Stimulated activated naive CD8-positive, alpha-beta T cell treated with anti-CD3 and anti-CD28 coated beads, Interleukin-15, amount 100 ng/mL, for 72 hours (primary cell): ENCODE measurements around the gene EXOC6.

Experiments
- ATAC-seq: fragments of 150-1000 bp; cut with Tn5 transposase; 2 replicates; pipeline ENCODE4 v1.10.0; 2021; ENCODE audit warnings: mild to moderate bottlenecking, moderate library complexity
- DNase-seq, 2 donors: peaks; one replicate each; pipeline ENCODE4 v3.0.0; 2021 to 2022
- H3K27ac Mint-ChIP-seq, 2 donors: one replicate each; pipeline ENCODE4 v1.8.0; 2022; ENCODE audit warnings: mild to moderate bottlenecking in 2 of 2, mixed read lengths in 2 of 2, moderate library complexity in 2 of 2
- H3K27me3 Mint-ChIP-seq: one replicate; pipeline ENCODE4 v1.8.0; 2022; ENCODE audit warnings: mixed read lengths
- H3K4me1 Mint-ChIP-seq: one replicate; pipeline ENCODE4 v1.8.0; 2022; ENCODE audit warnings: mild to moderate bottlenecking, mixed read lengths
- H3K4me3 Mint-ChIP-seq, 2 donors: one replicate each; pipeline ENCODE4 v1.8.0; 2022; ENCODE audit warnings: mild to moderate bottlenecking in 2 of 2, mixed read lengths in 2 of 2, moderate library complexity in 1 of 2
- H3K9me3 Mint-ChIP-seq, 2 donors: one replicate each; pipeline ENCODE4 v1.8.0; 2022; ENCODE audit warnings: mixed read lengths in 2 of 2

Gene EXOC6

GRCh38 chr10:92848037-92848440 lies 281 bp upstream of the EXOC6 start:
- H3K9me3 Mint-ChIP-seq, result peaks cover 5 to 7% of the 10 kb centered on the region in 2 donors
- peak overlapping the region; percentile 55 to 88 for H3K27ac Mint-ChIP-seq
- H3K27me3 Mint-ChIP-seq, result no peaks in the 10 kb centered on the region
- H3K4me1 Mint-ChIP-seq, result peaks cover 43% of the 10 kb centered on the region
- ATAC-seq (no peak), DNase-seq (no peak)
- peak overlapping the region; percentile 84 to 91 for H3K4me3 Mint-ChIP-seq

DNA sequence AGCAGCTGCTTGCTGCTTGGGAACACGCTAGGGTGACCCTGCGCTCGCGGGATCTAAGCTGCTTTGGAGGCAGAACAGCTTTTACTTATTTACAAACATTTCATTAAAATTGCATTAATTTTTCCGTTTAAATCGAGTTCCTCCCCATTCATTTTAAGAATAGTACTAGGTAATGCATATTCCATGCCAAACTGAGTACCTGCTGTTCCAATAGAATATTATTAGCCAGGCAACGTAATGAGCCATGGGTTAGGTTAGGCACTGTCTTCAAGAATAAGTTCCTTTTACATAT lies 860 bp downstream of the EXOC6 start:
- peak; percentile 38 for ATAC-seq
- H3K9me3 Mint-ChIP-seq, result peaks cover 5 to 7% of the 10 kb centered on the region in 2 donors
- H3K27ac Mint-ChIP-seq, result peak overlapping the region; percentile 90 to 94
- H3K27me3 Mint-ChIP-seq, result no peaks in the 10 kb centered on the region
- no peak for DNase-seq
- H3K4me3 Mint-ChIP-seq, result peak overlapping the region; percentile 88 to 91
- H3K4me1 Mint-ChIP-seq, result peaks cover 39% of the 10 kb centered on the region

GRCh38 chr10:92849576-92850090 lies 1.3 kb downstream of the EXOC6 start:
- Mint-ChIP-seq H3K27me3 (no peaks in the 10 kb centered on the region), H3K9me3 (peaks cover 5 to 7% of the 10 kb centered on the region in 2 donors), H3K4me1 (peaks cover 39% of the 10 kb centered on the region), H3K4me3 (peak overlapping the region; percentile 88 to 91), H3K27ac (peak overlapping the region in 1 of 2 donors; percentile 44)
- DNase-seq (no peak), ATAC-seq (no peak)

GRCh38 chr10:92850185-92850584 lies 1.9 kb downstream of the EXOC6 start:
- ATAC-seq (no peak), DNase-seq (no peak)
- peaks cover 5 to 7% of the 10 kb centered on the region in 2 donors for H3K9me3 Mint-ChIP-seq
- no peaks in the 10 kb centered on the region for H3K27me3 Mint-ChIP-seq
- H3K27ac Mint-ChIP-seq, result peak overlapping the region in 1 of 2 donors; percentile 44
- peaks cover 39% of the 10 kb centered on the region for H3K4me1 Mint-ChIP-seq
- H3K4me3 Mint-ChIP-seq, result peak overlapping the region in 1 of 2 donors; percentile 88

GRCh38 chr10:92851003-92851402 lies 2.7 kb downstream of the EXOC6 start:
- Mint-ChIP-seq H3K4me1 (peaks cover 36% of the 10 kb centered on the region), H3K27ac (no peak overlapping the region), H3K9me3 (peaks cover 5 to 7% of the 10 kb centered on the region in 2 donors), H3K27me3 (no peaks in the 10 kb centered on the region), H3K4me3 (no peak overlapping the region)
- DNase-seq, result no peak
- no peak for ATAC-seq

DNA sequence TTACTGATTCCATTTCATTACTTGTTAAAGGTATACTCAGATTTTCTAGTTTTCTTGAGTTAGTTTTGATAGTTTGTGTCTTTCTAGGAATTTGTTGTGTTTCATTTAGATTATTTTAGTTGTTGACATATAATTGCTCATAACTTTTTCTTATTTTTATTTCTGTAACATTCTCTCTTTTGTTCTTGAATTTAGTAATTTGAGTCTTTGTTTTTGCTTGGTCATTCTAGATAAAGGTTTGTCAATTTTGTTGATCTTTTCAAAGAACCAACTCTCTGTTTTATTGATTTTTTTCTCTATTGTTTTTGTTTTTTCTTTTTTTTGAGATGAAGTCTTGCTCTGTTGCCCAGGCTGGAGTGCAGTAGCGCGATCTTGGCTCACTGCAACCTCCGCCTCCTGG lies 7.2 kb downstream of the EXOC6 start:
- Mint-ChIP-seq H3K4me1 (peaks cover 6% of the 10 kb centered on the region), H3K27ac (no peak overlapping the region), H3K4me3 (no peak overlapping the region), H3K27me3 (no peaks in the 10 kb centered on the region), H3K9me3 (peaks cover 24 to 33% of the 10 kb centered on the region in 2 donors)
- DNase-seq (no peak), ATAC-seq (no peak)

DNA sequence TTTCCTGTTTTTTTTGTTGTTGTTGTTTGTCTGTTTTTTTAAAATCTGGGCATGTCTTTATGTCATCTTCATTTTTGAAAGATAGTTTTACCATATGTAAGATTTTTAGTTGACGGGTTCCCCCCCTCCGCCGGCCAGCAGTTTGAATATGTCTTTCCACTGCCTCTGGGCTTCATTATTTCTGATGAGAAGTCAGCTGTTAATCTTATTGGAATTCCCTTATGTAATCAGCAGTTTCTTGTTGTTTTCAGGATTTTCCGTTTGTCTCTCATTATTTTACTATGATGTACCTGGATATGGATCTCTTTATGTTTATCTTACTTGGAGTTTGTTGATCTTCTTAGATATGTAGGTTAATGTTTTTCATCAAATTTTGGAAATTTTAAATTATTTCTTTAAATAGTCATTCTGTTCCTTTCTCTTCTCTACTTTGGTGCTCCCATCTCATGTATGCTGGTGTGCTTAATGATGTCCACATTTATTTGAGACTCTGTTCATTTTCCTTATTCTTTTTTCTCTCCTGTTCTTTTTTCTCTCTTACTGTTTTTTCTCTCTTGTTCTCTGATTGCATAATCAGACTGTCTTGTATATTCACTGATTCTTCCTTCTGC lies 9.7 kb downstream of the EXOC6 start:
- ATAC-seq (no peak), DNase-seq (no peak)
- Mint-ChIP-seq H3K27ac (no peak overlapping the region), H3K4me3 (no peak overlapping the region), H3K4me1 (no peaks in the 10 kb centered on the region), H3K27me3 (no peaks in the 10 kb centered on the region), H3K9me3 (peaks cover 24 to 33% of the 10 kb centered on the region in 2 donors)

- H3K9me3 Mint-ChIP-seq, result no peaks in the 10 kb centered on the region
- no peak for DNase-seq
- H3K27ac Mint-ChIP-seq, result no peak overlapping the region
- no peak for ATAC-seq
- H3K4me1 Mint-ChIP-seq, result no peaks in the 10 kb centered on the region
- no peak overlapping the region for H3K4me3 Mint-ChIP-seq
- H3K27me3 Mint-ChIP-seq, result no peaks in the 10 kb centered on the region
Measured at GRCh38 chr10:92867235-92867634, 18.9 kb downstream of the EXOC6 start.

DNA sequence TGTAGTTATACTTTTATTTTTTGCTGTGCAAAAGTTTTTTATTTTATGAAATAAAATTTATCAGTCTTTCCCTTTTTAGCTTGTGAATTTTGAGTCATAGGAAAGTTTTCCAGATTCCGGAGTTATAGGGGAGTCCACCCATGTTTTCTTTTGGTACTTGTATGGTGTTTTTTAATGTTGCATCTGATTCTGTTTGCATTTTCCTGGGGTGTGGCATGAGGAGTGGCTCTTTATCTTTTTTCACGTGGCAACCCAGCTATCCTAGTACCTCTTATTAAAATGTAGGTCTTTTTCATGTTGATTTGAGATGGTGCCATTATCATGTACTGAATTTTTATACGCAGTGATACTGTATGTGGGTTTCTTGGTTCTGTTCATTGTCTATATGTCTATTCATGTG lies 19.7 kb downstream of the EXOC6 start:
- H3K4me1 Mint-ChIP-seq, result peaks cover 4% of the 10 kb centered on the region
- no peaks in the 10 kb centered on the region for H3K9me3 Mint-ChIP-seq
- DNase-seq (no peak), ATAC-seq (no peak)
- no peak overlapping the region for H3K27ac Mint-ChIP-seq
- no peaks in the 10 kb centered on the region for H3K27me3 Mint-ChIP-seq
- H3K4me3 Mint-ChIP-seq, result no peak overlapping the region

GRCh38 chr10:92868557-92868956 lies 20.2 kb downstream of the EXOC6 start:
- no peak for DNase-seq
- H3K4me3 Mint-ChIP-seq, result no peak overlapping the region
- H3K27ac Mint-ChIP-seq, result no peak overlapping the region

GRCh38 chr10:92873029-92873428 lies 24.7 kb downstream of the EXOC6 start:
- ATAC-seq (no peak), DNase-seq (no peak)
- no peak overlapping the region for H3K4me3 Mint-ChIP-seq
- H3K9me3 Mint-ChIP-seq, result no peaks in the 10 kb centered on the region
- no peaks in the 10 kb centered on the region for H3K27me3 Mint-ChIP-seq
- H3K27ac Mint-ChIP-seq, result no peak overlapping the region
- H3K4me1 Mint-ChIP-seq, result peaks cover 20% of the 10 kb centered on the region

More at GRCh38 chr10:92868557-92868956, 20.2 kb downstream of the EXOC6 start:
- H3K27me3 Mint-ChIP-seq, result no peaks in the 10 kb centered on the region
- no peak for ATAC-seq
- H3K9me3 Mint-ChIP-seq, result no peaks in the 10 kb centered on the region
- H3K4me1 Mint-ChIP-seq, result peaks cover 6% of the 10 kb centered on the region

GRCh38 chr10:92876509-92877036 lies 28.3 kb downstream of the EXOC6 start:
- no peak for DNase-seq
- Mint-ChIP-seq H3K4me1 (peaks cover 25% of the 10 kb centered on the region), H3K4me3 (no peak overlapping the region), H3K27ac (peak overlapping the region in 1 of 2 donors; percentile 34), H3K9me3 (peaks cover 0 to 2% of the 10 kb centered on the region in 2 donors), H3K27me3 (no peaks in the 10 kb centered on the region)
- no peak for ATAC-seq

DNA sequence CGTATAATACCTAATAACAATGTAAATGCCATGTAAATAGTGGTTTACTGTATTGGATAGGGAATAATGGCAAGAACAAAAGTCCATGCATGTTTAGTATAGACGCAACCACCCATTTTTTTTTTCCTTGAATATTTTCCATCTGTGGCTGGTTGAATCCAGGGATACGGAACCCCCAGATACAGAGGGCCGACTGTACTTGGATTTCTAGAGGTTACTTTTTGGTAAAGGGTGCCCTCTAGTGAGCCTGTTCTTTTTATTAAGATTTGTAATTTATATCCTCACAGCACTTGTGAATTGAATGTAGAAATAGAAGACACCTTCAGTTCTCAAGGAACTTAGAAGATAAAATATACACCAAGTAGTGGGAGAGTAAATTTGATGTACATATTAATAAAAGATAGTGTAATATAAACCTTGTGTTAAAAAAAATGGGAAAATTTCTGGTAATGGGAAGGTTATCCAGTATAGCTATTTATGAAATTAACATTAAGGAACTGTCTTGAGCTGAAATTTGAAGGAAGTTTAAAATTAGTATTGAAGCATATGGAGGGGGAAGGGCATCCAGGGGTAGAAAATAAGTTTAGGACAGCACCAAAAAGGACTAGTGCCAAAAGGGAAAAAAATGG lies 32.0 kb downstream of the EXOC6 start:
- H3K27ac Mint-ChIP-seq, result no peak overlapping the region
- no peak overlapping the region for H3K4me3 Mint-ChIP-seq
- ATAC-seq (no peak), DNase-seq (no peak)
- peaks cover 0 to 7% of the 10 kb centered on the region in 2 donors for H3K9me3 Mint-ChIP-seq
- no peaks in the 10 kb centered on the region for H3K27me3 Mint-ChIP-seq
- peaks cover 19% of the 10 kb centered on the region for H3K4me1 Mint-ChIP-seq

DNA sequence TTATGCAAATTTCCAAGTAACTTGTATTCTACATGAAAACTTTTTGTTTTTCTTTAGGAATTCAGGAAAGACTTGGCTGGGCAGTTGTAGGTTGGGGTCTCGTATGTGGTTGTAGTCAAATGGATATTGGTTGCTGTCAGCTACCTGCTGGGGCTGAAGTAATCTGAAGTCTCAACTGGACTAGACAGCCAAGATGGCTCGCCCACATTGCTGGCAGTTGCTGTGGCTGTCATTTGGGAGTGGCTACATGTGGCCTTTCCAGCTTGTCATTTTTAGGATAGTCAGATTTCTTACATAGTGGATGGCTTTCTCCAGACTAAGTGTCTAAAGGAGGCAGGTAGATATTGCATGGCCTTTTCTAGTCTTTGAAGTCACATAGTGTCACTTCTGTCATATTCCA lies 32.6 kb downstream of the EXOC6 start:
- H3K9me3 Mint-ChIP-seq, result peaks cover 0 to 7% of the 10 kb centered on the region in 2 donors
- no peak for DNase-seq
- ATAC-seq, result no peak
- no peaks in the 10 kb centered on the region for H3K27me3 Mint-ChIP-seq
- H3K27ac Mint-ChIP-seq, result no peak overlapping the region
- peaks cover 19% of the 10 kb centered on the region for H3K4me1 Mint-ChIP-seq
- no peak overlapping the region for H3K4me3 Mint-ChIP-seq

DNA sequence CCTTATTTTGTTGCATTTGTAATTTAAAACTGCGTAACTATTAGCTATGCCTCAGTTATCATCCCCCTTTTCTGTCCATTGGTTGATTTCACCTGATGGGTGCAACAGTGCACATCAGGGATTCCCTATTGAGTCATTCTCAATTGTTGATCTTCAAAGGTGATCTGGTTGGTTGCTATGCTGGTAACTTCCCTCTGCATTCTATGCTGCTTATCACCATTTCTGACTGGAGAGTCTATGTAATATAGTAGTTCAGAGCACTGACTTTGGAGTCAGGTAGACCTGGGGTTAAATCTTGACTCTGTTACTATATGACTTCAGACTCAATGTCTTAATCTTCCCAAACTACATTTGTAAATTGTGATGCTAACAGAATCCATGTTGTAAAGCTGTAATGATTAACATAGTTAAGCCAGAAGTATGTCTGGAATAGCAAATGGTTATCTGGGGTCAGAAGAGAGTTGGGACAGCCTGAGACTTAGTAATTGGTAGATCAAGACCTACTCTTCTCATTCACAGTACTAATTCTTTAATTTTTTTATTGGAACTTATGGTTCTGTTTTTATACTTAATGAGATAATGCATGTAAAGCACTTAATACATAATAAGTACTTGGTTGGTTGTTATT lies 38.1 kb downstream of the EXOC6 start:
- H3K9me3 Mint-ChIP-seq, result peaks cover 0 to 6% of the 10 kb centered on the region in 2 donors
- ATAC-seq (no peak), DNase-seq (no peak)
- H3K4me3 Mint-ChIP-seq, result no peak overlapping the region
- H3K27me3 Mint-ChIP-seq, result no peaks in the 10 kb centered on the region
- peaks cover 6% of the 10 kb centered on the region for H3K4me1 Mint-ChIP-seq
- H3K27ac Mint-ChIP-seq, result no peak overlapping the region

DNA sequence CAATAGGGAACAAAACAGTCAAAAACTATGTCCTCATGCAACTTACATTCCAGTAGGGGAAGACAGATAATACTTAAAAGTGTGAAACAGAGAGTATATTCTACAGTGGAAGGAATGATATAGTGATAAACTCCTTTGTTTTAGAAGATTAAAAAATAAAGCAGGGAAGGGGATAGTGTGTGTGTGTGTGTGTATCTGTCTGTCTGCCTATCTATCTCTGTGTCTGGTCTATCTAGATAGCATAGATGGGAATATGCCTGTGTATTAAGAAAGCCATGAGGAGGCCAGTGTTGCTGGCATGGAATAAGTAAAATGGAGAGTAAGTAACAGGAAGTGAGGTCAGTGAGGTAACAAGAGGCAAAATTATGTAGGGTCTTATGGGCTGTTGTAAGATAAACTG lies 42.2 kb downstream of the EXOC6 start:
- DNase-seq (no peak), ATAC-seq (no peak)
- Mint-ChIP-seq H3K27me3 (no peaks in the 10 kb centered on the region), H3K4me3 (no peak overlapping the region), H3K27ac (no peak overlapping the region), H3K4me1 (peaks cover 6% of the 10 kb centered on the region), H3K9me3 (no peaks in the 10 kb centered on the region)
